NOMO-1 (cell line): ENCODE results near the gene COLGALT1.
"Not testable (repeated sequence)": the region's sequence is repeated elsewhere in the genome, so short reads cannot be mapped to it uniquely, and the experiment has no call there.

Experiments used
- DNase-seq, 2 experiments: peaks; one replicate each; lab custom pipeline; 2025; ENCODE audit not compliant: unreplicated experiment in 2 of 2; lab: John Stamatoyannopoulos, UW

Gene COLGALT1

GRCh38 chr19:17532116-17532515 is 23.3 kb upstream of the COLGALT1 start:
- no peak for DNase-seq

- DNase-seq: no peak
Observed at GRCh38 chr19:17532557-17532956, 22.9 kb upstream of the COLGALT1 start.

DNA sequence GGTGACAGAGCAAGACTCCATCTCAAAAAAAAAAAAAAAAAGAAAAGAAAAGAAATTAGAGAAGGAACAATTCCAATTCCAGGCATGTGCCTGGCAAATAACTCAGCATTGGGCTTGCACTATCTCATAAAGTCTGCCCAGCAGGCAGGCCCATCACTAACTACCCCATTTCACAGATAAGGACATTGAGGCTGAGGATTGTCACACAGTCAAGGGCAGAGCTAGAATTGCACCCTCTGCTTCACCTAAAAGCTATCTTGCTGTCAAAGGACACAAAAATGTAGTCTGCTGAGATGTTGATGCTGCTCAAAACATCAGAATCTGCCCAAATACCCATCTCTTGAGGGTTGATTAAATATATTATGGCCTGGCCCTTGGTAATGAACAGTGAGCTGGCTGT is 20.7 kb upstream of the COLGALT1 start:
- DNase-seq: no peak

DNA sequence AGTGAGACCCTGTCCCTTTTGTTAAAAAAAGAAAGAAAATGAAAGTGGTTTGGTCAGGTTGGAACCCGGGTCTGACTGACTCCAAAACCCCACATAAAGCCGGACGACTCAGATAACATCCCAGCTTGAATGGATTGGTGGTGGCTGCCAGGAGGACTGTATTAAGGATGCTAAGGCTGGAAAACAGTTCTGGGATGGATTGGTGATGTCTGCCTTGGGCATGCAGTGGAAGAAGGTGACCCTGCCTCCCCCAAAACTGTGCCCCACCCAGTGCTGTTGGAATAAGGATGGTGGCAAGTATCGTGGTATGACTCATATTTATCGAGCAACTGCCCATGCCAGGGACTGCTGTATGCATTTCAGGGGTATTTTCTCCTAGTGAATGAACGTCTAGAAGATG is 18.5 kb upstream of the COLGALT1 start:
- no peak for DNase-seq

GRCh38 chr19:17538684-17539237 is 16.7 kb upstream of the COLGALT1 start:
- peak; percentile 14 to 24 for DNase-seq

DNA sequence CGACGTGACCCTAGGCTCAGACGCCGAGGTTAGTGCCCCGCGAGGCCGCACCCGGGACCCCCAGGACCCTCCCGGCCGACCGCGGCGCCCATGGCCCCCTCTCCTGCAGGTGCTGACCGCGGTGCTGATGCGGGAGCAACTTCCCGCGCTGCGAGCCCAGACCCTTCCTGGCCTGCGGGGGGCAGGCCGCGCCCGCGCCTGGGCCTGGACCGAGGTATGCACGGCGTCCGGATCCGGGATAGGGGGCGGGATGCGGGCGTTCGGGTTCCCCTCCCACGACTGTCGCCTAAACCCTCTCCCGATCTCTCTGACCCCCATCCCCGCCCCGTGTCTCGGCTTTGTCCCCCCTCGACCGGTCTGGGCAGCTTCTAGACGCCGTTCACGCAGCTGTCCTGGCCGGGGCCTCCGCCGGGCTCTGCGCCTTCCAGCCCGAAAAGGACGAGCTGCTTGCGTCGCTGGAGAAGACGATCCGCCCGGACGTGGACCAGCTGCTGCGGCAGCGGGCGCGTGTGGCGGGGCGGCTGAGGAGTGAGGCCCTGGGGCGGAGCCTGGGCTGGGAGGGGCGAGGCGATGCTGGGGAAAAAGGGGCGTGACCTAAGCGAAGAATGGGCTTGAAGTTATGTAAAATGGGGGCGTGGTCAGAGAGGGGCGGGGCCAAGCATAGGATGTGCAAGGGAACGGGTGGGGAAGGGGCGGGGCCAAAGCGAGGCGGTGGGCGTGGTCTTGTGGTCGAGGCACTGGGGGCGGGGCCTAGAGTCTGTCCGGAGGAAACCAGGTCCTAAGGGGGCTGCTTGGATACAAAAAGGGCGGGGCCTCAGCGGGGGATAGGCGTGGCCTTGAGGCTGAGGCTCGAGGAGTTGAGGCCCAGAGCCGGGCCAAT is 16.0 kb upstream of the COLGALT1 start:
- DNase-seq: peak; percentile 88 to 92

- DNase-seq: no peak
Observed at GRCh38 chr19:17540174-17540573, 15.3 kb upstream of the COLGALT1 start.

DNA sequence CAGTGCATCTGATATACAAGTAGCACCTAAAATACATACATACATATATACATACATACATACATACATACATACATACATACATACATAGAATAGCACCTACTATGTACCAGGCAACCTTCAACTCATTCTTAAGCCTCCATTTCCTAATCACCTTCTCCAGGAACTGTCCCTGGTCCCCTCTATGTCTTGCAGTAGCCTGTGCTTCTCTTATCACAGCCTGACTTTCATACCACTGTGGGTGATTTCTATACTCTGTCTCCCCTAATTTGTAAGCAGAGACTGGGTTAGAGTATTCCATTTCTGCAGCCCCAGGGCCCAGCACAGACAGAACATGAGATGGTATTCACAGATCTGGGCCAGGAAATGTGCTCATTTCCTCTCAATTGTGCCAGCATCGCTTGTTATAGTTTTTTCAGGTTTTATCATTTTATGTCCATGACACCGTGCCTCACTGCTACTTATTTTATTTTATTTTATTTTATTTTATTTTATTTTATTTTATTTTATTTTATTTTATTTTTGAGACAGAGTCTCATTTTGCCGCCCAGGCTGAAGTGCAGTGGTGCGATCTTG is 14.2 kb upstream of the COLGALT1 start:
- no peak for DNase-seq

DNA sequence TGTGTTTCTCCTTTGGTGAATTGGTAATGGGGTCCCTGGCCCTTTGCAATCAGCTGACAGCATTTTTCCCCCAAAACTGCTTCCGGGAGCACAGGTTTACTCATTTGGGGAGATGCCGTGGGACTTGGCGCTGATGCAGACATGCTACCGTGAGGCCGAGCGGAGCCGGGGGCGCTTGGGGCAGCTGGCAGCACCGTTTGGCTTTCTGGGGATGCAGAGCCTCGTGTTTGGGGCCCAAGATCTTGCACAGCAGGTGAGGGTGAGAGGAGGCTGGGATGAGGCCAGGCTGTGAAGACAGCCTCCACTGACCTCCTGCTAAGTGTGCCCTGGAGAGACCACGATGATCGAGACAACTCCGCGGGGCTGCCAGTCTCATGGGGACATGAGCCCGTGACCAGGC is 13.4 kb upstream of the COLGALT1 start:
- DNase-seq: no peak

- DNase-seq: no peak
Observed at GRCh38 chr19:17542793-17543582, 12.5 kb upstream of the COLGALT1 start.

DNA sequence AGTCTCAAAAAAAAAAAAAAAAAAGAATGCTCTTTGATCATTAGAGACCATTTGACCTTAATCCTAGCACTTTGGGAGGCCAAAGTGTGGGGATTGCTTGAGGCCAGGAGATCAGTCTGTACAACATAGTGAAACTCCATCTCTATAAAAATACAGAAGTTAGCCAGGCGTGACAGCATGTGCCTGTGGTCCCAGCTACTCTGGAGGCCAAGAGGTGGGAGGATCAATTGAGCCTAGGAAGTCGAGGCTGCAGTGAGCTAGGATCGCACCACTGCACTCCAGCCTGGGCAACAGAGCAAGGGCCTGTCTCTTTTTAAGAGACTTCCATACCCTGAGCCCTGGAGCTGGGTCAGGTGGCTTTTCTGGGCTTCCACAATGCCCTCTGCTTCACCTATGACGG is 11.5 kb upstream of the COLGALT1 start:
- DNase-seq: no peak

DNA sequence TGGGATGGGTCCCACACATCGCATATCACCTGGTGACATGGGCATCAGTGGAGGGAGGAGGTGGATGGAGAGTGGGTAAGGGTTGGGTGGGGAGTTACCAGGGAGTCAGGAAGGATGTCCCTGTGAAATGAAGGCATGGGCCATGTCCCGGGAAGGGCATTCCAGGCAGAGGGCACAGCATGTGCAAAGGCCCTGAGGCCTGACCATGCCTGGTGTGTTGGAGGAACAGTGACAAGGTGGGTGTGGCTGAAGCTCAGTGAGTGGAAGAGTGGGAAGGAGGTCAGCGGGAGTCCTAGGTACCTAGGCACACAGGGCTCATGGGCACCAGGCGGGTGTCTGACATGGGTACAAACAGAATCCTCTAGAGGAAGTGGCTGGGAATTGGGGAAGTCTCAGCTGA is 11.0 kb upstream of the COLGALT1 start:
- no peak for DNase-seq

DNA sequence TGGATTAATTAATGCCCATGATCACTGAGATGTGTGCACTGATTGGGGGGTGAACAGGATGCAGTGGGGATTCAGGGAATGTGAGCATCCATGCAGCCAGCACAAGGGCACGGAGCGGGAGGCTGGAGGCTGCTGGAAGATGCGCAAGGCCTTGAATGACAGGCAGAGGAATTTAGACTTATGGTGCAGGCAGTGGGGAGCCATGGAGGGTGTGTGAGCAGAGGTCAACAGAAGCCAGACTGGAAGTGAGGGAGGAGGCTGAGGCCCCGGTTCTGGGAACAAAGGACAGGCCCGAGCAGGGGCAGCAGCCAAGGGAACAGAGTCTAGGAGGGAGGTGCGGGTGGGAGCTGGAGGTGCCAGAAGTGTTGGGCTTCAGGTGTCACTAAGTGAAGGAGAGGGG is 7.3 kb upstream of the COLGALT1 start:
- DNase-seq: no peak

- DNase-seq: no peak
Observed at GRCh38 chr19:17549085-17549740, 6.2 kb upstream of the COLGALT1 start.

- DNase-seq: no peak
Observed at GRCh38 chr19:17550076-17550667, 5.3 kb upstream of the COLGALT1 start.

DNA sequence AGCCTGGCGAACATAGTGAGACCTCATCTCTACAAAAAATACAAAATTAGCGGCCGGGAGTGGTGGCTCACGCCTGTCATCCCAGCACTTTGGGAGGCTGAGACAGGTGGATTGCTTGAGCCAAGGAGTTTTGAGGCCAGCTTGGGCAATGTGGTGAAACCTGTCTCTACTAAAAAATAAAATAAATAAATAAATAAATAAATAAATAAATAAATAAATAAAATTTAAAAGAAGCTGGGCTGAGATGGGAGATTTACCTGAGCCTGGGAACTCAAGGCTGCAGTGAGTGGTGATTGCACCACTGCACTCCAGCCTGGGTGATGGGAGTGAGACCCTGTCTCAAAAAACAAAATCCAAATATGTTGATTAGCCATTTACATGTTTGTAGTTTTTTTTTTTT is 2.7 kb upstream of the COLGALT1 start:
- not testable (repeated sequence) for DNase-seq

DNA sequence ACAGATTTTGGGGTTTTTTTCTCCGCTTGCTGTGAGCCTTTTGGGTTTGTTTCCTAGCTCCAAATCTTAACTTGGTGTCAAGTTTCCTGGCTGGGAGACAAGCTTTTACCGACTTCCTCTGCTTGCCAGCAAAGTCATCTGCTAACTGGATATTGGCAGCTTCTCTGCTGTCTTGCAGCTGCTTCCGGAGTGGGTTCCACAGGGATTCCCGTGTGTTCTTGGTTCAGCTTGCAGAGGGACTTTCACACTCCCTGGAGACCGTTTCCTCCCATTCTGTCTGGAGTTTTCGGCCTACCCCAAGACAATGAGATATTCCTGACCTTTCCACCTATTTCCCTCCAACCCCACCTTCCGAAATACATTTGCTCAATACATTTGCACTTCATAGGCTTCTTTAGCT is 2.2 kb upstream of the COLGALT1 start:
- no peak for DNase-seq

DNA sequence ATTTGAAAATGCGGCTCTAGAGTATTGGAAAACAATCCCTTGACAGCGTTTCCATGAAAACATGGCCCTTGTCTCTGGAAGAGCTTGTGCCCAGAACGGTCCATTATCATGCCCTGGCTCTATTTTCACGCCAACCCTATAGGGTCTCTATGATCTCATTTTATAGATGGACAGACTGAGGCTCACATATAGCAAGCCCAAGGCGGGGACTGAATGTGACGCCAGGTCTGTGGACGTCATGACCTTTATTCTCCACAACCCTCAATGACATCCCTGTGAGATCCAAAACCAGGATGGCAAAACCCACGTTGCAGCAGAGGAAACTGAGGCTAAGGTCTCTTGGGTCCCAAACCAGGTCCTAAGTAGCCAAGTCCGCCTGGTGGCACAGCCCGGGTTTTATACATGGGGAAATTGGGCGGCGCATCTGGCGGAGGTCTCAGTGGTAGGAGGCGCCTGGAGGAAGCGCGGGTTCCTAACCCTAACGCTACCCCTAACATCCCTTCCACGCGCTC is 425 bp upstream of the COLGALT1 start:
- DNase-seq: no peak

DNA sequence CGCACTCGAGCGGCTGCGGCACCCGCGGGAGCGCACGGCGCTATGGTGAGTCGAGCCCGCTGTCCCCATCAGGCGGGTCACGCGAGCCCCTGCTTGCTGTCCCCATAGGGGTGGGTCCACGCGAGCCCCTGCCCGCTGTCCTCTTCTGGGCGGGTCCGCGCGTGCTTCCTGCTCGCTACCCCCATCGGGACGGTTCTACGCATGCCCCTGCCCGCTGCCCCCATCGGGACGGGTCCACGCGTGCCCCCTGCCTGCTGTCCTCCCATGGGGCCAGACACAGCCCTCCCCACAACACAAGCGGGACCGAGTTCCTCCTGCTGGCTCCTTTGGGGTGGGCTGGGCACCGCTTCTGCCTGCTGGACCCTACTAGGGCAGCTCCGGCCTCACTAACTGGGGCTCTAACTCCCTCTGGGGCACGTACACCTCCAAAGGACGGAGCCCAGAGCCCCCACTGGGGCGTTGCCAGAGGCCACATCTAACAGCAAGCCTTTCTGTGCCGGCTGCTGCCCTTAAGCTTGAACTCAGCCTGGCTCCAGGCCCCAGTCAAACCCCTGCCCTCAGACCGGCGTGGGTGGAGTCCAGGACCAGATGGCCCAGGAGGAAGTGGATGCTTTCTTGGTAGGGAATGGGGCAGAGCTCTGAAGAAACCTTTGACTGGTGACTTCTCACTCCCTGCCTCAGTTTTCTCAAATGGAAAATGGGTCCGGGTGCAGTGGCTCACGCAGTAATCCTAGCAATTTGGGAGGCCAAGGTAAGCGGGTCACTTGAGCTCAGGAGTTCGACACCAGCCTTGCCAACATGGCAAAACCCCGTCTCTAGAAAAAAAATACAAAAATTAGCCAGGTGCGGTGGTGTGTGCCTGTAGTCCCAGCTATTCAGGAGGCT is 722 bp downstream of the COLGALT1 start:
- DNase-seq: peak; percentile 77 to 82
